Testis (tissue), 2 donors: ENCODE results near the gene PLCXD3.

Experiments
- POLR2A ChIP-seq: fragments of 450-650 bp; IDR thresholded peaks from one replicate; pipeline ENCODE4 v1.6.1; 2017; ENCODE audit warnings: antibody characterized with exemption, mild to moderate bottlenecking, moderate library complexity
- TF ChIP-seq, protein P1 (sequence below), 3 experiments: fragments of 450-650 bp in 2 of 3; fragments of 200-600 bp in 1 of 3; sonication (generic) in 1 of 3; IDR thresholded peaks; one replicate each; pipeline ENCODE4 v1.5.1; 2016 to 2019; ENCODE audit warnings: antibody characterized with exemption in 3 of 3, mild to moderate bottlenecking in 2 of 3, moderate library complexity in 1 of 3

DNA sequence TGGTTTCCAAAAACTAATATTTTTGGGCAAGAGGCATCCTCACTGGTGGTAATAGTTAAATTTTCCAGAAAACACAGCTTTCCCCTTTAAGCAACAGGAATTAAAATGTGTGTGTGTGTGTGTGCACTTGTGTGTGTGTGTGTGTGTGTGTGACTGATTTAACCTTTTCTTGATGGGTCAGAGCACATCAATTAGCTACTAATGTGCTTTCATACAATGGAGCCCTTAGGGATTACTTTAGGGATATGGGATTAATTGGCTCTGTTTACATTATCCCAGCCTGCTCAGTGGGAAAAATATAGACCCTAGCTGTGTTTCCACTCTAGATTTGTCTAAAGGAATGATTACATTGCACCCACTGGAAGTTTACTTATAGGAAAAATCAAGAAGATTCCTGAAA is 6.5 kb downstream of the PLCXD3 start:
- TF ChIP-seq, protein P1, sequence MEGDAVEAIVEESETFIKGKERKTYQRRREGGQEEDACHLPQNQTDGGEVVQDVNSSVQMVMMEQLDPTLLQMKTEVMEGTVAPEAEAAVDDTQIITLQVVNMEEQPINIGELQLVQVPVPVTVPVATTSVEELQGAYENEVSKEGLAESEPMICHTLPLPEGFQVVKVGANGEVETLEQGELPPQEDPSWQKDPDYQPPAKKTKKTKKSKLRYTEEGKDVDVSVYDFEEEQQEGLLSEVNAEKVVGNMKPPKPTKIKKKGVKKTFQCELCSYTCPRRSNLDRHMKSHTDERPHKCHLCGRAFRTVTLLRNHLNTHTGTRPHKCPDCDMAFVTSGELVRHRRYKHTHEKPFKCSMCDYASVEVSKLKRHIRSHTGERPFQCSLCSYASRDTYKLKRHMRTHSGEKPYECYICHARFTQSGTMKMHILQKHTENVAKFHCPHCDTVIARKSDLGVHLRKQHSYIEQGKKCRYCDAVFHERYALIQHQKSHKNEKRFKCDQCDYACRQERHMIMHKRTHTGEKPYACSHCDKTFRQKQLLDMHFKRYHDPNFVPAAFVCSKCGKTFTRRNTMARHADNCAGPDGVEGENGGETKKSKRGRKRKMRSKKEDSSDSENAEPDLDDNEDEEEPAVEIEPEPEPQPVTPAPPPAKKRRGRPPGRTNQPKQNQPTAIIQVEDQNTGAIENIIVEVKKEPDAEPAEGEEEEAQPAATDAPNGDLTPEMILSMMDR (IDR thresholded peaks at IDR 0.05): no peak
- TF ChIP-seq POLR2A: no peak
